HG03565 (cell line): Measurements from ENCODE around the gene CCR5.
"Not testable (repeated sequence)": the region's sequence is repeated elsewhere in the genome, so short reads cannot be mapped to it uniquely, and the experiment has no call there.

Experiments used
- ATAC-seq: cut with Tn5 transposase; IDR thresholded peaks from one replicate; pipeline ENCODE4 v1.9.1; 2021; ENCODE audit warnings: mild to moderate bottlenecking, moderate library complexity; ENCODE audit not compliant: unreplicated experiment

CCR5 gene

DNA sequence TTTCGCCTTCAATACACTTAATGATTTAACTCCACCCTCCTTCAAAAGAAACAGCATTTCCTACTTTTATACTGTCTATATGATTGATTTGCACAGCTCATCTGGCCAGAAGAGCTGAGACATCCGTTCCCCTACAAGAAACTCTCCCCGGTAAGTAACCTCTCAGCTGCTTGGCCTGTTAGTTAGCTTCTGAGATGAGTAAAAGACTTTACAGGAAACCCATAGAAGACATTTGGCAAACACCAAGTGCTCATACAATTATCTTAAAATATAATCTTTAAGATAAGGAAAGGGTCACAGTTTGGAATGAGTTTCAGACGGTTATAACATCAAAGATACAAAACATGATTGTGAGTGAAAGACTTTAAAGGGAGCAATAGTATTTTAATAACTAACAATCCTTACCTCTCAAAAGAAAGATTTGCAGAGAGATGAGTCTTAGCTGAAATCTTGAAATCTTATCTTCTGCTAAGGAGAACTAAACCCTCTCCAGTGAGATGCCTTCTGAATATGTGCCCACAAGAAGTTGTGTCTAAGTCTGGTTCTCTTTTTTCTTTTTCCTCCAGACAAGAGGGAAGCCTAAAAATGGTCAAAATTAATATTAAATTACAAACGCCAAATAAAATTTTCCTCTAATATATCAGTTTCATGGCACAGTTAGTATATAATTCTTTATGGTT is at the start of gene CCR5:
Gene CCR5 (plus strand): TSS at position 108 of the 680 bp plus-strand sequence. CDS start 1,957 bp downstream, outside the sequence.
- ATAC-seq = no peak

DNA sequence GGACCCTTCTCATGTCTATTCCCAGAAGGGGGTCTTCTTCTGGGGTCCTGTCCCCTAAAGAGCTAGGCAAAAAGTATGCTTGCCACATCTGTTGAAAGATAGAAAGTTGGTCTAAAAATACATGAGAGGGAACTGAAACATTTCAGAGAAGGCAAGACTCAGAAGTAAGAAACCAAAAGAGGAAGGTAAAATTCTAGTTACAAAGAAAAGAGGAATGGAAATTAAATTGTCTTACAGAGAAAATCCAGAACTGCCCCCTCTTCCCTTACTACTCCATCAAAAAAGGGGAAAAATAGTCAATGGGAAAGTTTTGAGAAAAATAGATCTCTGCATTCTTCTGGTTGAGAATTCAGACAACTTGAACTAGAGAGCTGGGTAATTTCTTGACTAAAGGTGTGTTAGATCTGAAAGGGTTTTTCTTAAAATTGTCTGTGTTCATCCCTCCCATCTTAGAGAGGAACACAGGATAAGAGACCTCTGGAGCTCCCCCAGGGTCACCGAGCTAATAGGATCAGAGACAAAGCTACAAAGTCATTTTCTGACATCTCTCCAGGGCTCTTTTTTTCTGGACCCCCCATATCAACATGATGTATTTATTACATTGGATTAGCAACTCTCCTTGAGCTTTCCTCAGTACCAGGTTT is 49.2 kb upstream of the CCR5 start:
- ATAC-seq = no peak

DNA sequence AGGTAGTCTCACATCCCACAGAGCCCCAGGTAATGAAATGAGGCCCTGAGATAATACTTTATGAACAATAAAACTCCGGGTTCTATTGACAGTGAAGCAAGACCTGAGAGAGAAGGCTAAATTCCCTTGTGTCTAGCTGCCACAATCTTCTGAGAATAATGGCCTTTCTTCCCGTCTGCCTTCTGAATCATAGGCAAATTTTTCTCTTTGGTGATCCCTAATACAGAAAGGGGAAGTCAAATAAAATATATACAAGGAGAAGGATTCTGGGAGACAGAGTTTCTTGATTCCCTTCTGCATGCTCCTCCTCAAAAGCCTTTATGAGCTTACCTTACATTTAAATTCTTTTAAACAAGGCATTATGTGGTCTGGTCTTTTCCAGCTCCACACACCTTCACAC is 46.7 kb upstream of the CCR5 start:
- no peak for ATAC-seq

GRCh38 chr3:46325645-46326300 is 45.0 kb upstream of the CCR5 start:
- no peak for ATAC-seq

DNA sequence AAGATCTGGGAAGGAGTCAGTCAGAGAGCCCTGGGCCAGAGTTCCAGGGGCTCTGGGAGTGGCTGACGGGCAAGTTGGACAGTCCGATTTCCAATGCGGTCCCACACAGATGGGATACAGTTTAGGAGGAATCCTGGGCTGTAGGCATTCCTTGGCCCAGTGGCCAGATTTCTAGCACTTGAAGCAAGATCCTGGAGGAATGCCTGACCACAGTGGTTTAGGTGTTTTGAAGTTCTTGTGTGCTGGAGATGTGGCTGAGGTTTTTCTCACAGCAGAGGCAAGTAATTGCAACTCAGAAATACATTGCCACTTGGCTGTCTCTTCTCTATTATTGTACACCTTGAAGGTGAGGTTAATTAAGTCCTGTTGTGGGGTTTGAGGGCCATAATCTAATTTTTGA is 40.1 kb upstream of the CCR5 start:
- not testable (repeated sequence) for ATAC-seq

GRCh38 chr3:46334741-46335478 is 35.8 kb upstream of the CCR5 start:
- no peak for ATAC-seq

DNA sequence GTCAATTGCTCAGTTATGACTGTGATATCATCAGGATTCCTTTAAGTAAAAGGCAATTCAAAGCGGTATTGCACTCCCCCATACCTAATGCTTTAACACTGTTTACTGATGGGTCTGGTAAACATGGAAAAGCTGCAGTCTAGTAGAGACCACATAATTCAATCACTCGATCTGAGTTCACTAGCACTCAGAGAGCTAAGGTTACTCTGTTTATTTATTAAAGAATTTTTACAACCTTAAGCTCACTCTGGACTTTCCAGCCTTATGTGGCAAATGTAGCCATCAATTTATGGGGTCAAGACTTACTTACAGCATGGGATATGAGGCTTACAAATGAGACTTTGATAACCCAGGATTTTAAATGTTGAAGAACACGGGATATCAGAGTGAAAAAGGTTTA is 35.2 kb upstream of the CCR5 start:
- no peak for ATAC-seq

GRCh38 chr3:46337911-46338310 is 32.8 kb upstream of the CCR5 start:
- ATAC-seq = no peak

- ATAC-seq = no peak
Observed at GRCh38 chr3:46338840-46339239, 31.9 kb upstream of the CCR5 start.

DNA sequence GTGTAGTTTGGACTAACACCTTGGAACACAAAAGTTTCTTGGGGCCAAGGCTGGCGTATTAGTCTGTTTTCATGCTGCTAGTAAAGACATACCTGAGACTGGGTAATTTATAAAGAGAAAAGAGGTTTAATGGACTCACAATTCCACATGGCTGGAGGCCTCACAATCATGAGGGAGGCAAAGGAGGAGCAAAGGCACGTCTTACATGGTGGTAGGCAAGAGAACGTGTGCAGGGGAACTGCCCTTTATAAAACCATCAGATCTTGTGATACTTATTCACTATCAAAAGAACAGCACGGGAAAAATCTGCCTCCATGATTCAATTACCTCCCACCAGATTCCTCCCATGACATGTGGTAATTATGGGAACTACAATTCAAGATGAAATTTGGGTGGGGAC is 26.3 kb upstream of the CCR5 start:
- no peak for ATAC-seq

DNA sequence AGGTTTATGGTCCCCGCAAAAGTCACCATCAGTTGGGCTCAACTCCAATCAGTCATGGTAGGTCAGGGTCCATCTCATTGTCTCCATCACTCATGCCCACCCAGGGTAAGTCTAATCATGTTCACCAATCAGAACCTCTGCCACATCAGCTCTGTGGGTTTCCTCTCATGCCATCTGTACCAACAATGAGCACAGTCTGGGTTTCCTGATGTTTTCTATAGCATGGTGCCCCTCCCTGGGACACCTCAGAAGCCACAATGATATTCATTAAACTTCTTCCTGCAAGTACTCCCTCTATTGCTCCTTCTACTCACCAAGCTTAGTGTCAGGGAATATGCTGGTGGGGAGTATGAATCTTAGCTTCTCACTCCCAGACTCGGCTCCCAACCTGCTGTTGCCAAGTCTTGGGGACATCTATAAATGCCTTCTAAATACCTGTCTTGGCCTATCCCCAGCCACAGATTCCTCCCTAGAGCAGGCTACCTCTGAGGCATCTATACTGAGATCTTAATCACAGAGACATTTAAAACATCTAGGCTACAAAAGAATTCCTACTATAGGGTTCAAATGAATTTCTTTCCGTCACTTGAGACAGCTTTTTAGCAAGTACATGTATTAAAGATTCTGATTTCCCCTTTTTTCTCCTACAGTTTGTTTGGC is 21.8 kb upstream of the CCR5 start:
- ATAC-seq = no peak

DNA sequence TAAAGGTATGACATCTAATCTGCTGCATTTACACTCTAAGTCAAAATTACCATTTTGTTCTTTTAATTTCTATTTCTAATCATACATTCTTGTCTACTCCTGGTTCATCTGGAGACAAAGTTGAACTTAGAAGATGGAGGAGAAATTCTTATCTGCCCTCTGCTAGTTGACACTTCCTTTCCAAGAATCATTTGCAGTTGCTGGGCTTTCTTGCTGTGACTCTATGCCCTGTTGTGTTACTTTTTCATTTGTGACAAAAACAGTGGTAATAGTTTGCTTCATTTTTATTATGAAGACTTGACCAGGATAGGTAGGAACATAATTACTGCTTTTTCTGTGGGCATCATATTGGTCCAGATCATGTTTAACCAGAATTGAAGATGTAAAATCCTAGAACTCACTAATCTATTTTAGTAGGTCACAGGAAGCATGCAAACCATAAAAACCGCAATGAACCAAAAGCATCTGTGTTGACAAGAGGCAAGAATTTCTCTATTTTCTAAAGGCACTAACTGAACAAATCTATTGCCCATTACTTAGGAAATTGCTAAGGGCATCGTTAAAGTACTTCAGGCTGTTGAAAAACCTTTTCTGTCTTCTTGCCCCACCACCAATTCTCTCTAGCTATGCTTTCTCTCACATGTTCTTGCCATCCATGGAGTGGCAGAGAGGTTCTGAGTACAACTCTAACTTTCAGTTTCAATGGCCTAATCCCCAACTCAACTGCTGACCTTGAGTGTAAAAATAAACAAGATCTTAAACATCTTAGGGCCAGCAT is 21.1 kb upstream of the CCR5 start:
- no peak for ATAC-seq

DNA sequence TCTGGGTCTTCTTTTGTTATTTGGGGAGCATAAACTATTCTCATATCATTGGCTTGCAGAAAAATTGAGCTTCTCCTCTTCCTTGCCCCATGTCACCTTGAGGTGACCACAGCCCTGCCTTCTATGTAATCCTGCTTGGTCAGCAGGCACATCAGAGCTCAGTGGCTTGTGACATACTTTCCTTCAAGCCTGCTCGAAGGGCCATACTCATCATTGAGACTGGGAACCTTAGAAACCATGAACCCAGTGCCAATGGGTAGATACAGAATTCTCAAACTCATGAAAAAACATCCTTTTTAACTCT is 20.5 kb upstream of the CCR5 start:
- ATAC-seq = no peak

DNA sequence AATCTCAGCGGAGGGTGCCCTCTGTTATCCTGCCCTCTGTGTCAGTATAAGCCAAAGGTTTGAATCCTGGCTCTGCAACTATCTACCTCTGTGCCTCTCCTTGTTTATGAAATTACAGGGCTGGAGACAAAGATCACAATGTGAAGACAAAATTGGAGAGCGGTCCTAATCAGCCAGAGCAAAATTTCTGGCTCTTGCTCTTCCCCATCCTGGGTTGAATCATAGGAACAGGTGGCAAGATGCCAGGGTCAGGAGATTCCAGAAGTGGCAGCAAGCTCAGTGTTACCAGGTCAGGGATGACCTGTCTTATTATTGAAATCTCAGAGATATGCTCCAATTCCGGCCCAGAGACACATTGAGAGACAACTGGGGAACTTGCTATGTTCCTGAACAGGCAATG is 19.1 kb upstream of the CCR5 start:
- ATAC-seq = no peak

GRCh38 chr3:46353090-46353489 is 17.7 kb upstream of the CCR5 start:
- no peak for ATAC-seq

- no peak for ATAC-seq
Observed at GRCh38 chr3:46353647-46354410, 16.9 kb upstream of the CCR5 start, which contains the start of gene CCR2. TSS of gene CCR2 (plus strand) at chr3:46354111. CDS start at chr3:46357528, 3,417 bp downstream.

- ATAC-seq = no peak
Observed at GRCh38 chr3:46354478-46354877, 16.3 kb upstream of the CCR5 start.

- ATAC-seq = no peak
Observed at GRCh38 chr3:46354984-46355383, 15.8 kb upstream of the CCR5 start.

DNA sequence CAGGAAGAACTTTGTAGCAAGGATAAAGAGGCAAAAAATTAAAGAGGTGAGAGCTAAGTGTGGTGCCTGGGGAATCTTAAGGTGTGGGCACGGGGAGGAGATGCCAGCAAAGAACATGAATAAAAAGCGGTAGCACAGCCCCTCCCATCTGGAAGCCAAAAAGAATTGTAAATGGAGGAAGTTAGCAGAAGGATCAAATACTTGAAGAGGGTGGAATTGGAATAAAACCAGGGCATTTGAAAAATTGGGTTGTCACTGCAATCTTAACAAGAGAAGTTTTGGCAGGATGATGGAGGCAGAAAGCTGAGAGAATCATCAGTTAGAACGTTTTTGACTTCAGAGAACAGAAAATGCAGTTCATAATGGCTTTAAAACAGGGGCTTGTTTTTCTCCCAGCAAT is 14.5 kb upstream of the CCR5 start:
- no peak for ATAC-seq

- no peak for ATAC-seq
Observed at GRCh38 chr3:46356909-46357308, 13.8 kb upstream of the CCR5 start.
